HG02870 (cell line): ENCODE data around the gene SAMD10.
"Not testable (repeated sequence)": the region's sequence is repeated elsewhere in the genome, so short reads cannot be mapped to it uniquely, and the experiment has no call there.

Source experiments
- ATAC-seq: cut with Tn5 transposase; IDR thresholded peaks from one replicate; pipeline ENCODE4 v1.9.1; 2021; ENCODE audit warnings: mild to moderate bottlenecking, moderate library complexity; ENCODE audit not compliant: unreplicated experiment

Gene SAMD10

GRCh38 chr20:64003960-64004725 is 24.7 kb upstream of the SAMD10 start:
- no peak for ATAC-seq

GRCh38 chr20:64001607-64002011 is 22.2 kb upstream of the SAMD10 start:
- ATAC-seq, result no peak

- ATAC-seq, result no peak
These were observed 21.5 kb upstream of the SAMD10 start for GRCh38 chr20:64000906-64001305.

GRCh38 chr20:63982937-63983336 is 3.5 kb upstream of the SAMD10 start:
- no peak for ATAC-seq

- peak; percentile 49 for ATAC-seq
These were observed 1.6 kb upstream of the SAMD10 start, which contains the start of gene PRPF6 for GRCh38 chr20:63980806-63981728. TSS of gene PRPF6 (plus strand) at chr20:63981132. CDS start at chr20:63981246, 114 bp downstream.

- ATAC-seq, result peak; percentile 7
These were observed 919 bp upstream of the SAMD10 start for GRCh38 chr20:63980317-63980805.

- ATAC-seq, result no peak
These were observed 249 bp downstream of the SAMD10 start for GRCh38 chr20:63979229-63979556.

GRCh38 chr20:63978319-63979228 is 868 bp downstream of the SAMD10 start:
- ATAC-seq, result peak; percentile 36

GRCh38 chr20:63977739-63978276 is 1.6 kb downstream of the SAMD10 start:
- ATAC-seq, result no peak

- no peak for ATAC-seq
These were observed 2.3 kb downstream of the SAMD10 start for GRCh38 chr20:63976980-63977738.

- ATAC-seq, result not testable (repeated sequence)
These were observed 2.9 kb downstream of the SAMD10 start for GRCh38 chr20:63976511-63976910.

- no peak for ATAC-seq
These were observed 4.8 kb downstream of the SAMD10 start for GRCh38 chr20:63974402-63975200.

GRCh38 chr20:63973636-63974401 is 5.6 kb downstream of the SAMD10 start:
- ATAC-seq, result no peak

- no peak for ATAC-seq
These were observed 6.3 kb downstream of the SAMD10 start for GRCh38 chr20:63973160-63973479.

GRCh38 chr20:63972312-63973159 is 6.9 kb downstream of the SAMD10 start:
- ATAC-seq, result no peak

- not testable (repeated sequence) for ATAC-seq
These were observed 7.5 kb downstream of the SAMD10 start for GRCh38 chr20:63971960-63972311.

- ATAC-seq, result no peak
These were observed 8.6 kb downstream of the SAMD10 start for GRCh38 chr20:63970714-63971431.
